DLD1 (cell line): ENCODE measurements around the gene DNAJC24.

Source experiments
- in situ Hi-C: cut with HindIII; loops from 2 replicates; pipeline ENCODE4 v1.10.0; 2017; ENCODE audit warnings: low sequenced_read_pairs

Gene DNAJC24

DNA sequence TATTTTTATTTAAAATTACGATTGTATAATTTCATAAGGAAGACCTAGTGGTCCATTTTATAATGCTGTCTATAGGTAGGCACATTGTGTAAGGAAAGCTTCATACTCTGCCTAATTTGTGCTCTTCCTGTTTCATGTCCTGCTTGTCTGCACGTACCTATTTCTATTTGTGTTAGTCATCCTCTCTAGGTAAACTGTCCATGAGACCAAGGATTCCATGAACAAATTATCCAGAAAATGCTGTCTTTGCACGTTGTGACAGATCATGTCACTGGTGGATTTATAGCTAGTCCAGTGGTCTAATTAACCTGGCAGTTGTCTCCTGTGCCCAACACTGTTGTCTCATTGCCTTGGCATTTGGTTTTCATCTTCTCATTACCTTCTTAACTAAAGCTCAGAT lies 44.7 kb downstream of the DNAJC24 start:
- in situ Hi-C loops = no loop called here

DNA sequence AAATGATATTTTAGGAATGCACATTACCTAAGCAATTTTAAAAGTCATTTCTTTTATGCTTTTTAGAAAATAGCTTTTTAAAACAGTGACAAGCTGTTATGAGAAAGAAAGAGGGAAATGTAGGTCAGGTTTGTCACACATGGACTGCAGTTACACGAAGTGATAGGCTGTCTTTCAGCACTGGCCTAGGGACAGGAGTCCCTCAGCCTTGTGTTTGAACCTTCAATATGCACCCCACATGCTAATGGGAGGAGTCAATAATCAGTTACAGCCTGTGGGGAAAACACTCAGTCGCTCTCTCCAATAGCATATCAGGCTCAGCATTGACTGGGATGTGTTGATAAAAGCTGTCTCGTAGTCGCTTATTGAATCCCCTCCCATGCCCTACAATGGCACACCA lies 45.8 kb downstream of the DNAJC24 start:
- in situ Hi-C loops = no loop called here

DNA sequence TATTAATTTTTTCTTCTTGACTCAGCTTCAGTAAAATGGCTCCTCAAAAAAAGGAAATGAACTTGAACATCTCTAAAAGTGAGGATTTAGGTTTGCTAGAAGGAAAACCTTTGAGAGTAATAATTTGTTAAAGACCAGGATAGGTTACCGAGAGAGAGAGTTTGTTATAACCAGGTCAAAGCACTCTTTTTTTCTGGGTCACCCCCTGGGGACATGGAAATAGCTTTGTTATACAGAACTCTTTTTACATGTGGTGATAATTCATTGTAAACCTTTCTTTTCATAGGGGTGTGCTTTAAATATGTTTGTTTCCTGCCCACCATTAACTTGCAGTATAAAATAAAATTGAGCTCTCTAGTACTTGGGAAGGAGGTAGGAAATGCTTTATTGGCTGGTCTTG lies 47.7 kb downstream of the DNAJC24 start:
- in situ Hi-C loops = no loop called here

DNA sequence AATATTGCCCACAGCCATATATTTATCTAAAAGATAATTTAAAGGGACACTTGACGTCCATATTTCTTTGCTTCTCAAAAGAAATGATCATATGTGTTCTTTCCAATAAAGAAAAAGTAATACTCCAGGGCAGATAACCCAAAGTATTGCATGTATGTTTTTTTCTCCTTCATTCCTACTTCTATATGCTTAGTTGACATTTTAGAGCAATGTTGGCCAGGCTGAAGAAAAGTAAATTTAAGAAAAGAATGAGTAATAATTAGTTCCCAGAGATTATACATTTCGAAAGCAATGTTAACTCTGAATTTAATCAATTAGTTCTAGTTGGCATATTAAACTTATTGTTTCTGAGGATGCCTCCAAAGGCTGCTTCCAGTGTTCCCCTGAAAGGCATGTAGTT lies 48.2 kb downstream of the DNAJC24 start:
- in situ Hi-C loops = no loop called here

DNA sequence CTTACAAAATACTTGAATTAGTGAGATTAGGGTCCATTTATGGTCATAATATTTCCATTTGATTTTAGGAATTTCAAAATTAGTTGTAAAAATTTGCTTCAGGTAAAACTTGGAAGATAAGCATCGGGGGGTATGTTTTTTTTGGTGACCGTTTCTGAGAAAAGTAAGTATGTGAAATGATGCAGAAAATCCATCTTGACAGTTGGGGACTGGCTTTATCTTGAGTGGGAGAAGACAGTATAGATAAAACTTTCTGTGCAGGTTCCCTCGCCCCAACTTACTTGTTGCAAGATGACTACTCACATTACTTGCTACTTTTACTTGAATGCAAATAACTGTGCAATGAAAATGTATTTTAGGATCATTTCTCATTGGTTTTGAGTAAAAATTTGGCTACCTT lies 49.5 kb downstream of the DNAJC24 start:
- in situ Hi-C loops = no loop called here

DNA sequence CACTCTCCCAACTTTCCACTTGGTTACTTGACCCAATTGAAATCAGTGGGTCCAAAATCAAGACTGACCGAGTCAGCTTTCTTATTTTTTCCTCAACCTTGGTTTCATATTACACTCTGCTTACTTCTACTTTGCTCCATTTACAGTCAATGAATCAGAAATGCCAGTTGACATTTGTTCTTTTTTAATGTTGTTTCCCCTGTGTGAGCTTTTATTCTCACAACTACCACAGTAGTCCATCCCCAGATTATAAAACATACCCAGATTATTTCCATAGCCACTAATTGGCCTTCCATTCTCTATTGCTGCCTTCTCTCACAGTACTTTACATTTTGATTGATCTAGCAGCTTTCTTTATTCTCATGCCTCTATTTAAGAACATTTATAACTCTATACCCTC lies 50.0 kb downstream of the DNAJC24 start:
- in situ Hi-C loops = no loop called here

DNA sequence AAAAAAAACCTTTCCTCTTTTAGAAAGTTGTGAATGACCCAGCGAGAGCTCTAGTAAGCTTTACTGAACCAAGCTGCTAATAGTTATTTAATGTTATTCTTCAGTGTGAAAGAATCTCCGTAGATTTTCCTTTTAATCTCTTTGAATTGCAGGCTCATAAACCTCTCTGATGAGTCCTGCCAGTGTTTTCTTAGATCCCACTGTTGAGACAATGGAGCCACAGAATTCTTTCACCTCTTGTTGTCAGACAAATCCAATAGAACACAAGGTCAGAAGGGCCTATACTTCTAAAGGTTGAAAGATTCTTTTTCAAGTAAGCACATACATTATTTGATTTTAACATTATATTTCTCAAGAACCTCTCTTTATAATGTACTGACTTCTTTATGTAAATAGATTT lies 52.2 kb downstream of the DNAJC24 start:
- in situ Hi-C loops = no loop called here

DNA sequence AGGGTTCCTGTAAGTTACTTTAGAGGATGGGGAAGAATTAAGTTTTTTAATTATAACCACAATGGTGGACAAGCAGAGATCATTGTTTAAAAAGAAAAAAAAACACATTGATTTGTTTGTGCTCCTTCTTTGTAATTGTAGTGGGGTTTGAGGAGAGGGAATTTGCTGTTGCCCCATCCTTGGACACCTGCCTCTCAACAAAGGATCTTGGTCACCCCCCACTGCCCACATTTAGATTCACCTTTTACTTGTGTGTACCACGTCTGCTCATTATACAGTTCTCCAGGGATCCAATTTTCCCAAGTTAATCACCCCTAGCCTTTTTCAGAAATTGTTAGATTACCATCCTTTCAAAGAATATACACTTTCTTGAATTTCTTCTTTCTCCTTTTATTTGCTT lies 53.0 kb downstream of the DNAJC24 start:
- in situ Hi-C loops = no loop called here

DNA sequence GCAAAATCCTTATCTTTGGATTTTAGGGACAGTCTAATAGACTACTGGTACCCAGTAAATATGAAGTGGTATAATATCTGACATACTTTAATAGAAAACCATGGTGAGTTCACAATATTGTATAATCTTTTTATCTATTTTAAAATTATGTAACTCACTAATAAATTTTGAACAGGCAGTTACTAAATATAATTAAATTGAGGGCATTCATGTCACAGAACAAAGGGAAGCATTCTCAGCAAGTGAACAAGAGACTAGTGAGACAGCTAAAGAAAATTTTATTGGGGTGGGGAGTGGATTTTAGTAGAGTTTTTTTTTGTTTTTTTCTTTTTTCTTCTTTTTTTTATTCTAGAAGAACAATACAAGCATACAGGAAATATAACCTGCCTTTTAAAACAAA lies 55.0 kb downstream of the DNAJC24 start:
- in situ Hi-C loops = no loop called here

DNA sequence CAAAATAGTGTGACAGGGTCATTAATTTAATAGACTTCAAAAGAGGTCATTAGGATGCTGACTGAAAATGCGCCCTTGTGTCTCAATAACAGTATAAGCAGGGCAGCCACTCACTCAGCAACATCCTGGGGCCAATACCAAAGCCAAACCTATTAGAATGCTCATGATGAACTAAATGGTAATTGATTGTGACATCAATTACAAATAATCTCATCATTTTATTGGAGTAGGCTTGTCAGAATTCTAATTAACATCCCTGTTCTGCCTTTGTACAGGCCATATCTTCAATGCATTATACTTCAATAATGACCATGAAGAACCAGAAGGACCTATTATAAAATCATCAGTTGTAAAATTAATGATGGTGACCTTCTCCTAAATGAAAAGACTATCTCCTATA lies 64.2 kb downstream of the DNAJC24 start:
- in situ Hi-C loops = no loop called here

DNA sequence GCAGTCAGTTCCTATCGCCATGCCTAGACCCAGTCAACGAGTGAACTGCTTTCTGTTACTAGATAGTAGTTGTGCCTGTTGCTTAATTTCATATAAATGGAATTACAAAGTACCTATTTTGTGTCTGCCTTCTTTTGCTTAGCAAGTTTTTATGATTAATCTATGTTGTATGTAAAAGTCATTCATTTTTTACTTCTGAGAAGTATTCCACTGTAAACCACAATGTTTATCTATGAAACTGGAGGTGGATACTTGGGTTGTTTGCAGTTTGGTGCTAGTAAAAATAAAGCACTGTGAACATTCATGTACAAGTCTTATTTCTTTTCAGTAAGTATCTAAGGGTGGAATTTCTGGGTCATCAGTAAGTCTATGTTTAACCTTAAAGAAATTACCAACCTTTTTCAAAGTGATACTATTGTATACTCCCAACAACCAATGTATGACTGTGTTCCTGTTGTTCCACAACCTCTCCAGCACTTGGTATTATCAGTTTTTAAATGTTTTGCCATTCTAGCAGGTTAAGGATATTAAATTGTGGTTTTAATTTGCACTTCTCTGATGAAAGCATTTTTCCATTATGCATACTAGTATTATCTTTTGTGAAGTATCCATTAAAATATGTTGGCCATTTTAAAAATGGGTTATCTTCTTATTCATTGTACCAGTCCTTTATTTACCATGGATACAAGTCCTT lies 68.2 kb downstream of the DNAJC24 start:
- in situ Hi-C loops = no loop called here

DNA sequence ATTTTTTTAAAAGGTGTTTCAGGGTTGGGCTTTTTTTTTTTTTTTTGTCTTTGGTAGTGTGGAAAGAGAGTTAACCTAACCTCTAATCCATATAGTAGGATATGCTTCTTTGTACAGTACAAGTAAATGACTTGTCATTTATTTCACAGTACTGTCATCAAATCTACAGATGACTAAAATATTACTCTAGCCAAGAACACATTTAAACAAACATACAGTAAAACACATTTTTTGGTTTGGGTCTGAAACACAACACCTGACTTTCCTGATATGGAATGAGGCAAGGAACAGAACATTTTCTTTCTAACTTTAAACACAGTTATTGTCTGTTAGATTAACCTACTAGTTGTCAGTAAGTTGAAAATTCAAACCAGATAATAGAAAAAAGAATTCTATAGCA lies 71.6 kb downstream of the DNAJC24 start:
- in situ Hi-C loops = no loop called here

DNA sequence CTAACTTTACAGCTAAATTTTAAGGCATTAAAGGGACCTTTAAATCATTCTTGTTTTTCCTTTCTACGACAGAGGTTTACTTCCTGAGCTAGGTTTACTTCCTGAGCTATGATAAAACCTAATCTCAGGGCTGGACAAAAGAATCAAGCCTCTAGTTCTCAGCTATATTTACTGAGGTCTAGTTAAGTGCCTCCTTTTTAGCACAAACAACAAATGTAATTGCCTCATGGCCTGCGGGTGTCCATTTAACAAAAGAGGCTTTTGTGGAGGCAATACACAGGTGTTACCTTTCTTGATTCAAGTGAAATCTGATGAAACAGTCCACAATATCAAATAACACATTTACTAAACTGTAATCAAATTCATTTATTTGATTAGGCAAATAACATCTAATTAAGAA lies 72.4 kb downstream of the DNAJC24 start:
- in situ Hi-C loops = no loop called here

DNA sequence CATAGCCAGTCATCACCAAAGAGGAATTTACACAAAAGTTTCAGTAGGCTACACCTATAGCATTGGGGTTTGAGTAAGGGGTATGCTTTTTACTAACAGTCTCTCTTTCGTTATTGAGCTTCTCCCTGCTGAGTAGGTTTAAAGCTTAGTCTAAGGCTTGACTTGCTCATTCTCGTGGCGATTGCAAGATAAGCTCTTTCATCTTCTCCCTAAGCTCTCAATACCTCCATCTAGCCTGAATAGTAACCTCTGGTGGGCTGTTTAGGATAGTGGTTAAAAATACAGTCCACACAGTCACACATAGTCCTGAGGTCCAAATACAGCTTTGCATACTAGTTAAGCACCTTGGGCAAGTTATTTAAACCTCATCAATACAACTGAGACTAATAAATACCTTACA lies 74.1 kb downstream of the DNAJC24 start:
- in situ Hi-C loops = no loop called here

DNA sequence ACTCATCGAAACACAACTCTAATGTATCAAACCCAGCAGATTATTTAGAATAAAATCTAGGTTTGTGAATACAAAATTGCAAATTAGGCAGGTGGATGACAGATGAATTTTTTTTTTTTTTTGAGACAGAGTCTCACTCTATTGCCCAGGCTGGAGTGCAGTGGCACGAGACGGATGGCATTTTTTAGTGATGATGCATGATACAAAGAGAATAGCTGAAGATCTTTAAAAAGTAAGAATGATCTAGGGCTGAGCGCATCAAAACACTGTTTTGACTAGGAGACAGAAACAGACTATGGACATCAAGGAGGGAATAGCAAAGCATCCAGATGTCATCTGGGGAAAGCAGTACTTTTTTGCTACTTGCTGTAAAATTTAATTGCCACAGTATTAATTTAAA lies 76.0 kb downstream of the DNAJC24 start:
- in situ Hi-C loops = no loop called here

DNA sequence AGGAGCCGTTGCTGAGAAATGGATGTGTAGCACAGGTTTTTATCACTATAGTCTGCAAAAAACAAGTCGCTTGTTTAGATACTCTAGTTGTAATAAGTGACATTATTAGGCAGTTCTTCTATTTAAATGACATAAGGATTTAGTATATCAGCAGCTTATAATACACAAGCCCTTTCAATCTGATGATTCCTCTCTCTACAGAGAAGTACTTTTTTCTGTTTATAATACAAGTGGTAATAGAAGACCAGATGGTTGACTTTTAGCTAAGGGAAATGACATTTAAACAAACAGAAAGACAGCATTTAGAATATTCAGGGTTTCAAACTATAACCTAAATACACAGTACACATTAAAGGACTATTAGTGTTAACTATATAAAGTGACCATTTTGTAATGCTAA lies 79.4 kb downstream of the DNAJC24 start:
- in situ Hi-C loops = no loop called here

DNA sequence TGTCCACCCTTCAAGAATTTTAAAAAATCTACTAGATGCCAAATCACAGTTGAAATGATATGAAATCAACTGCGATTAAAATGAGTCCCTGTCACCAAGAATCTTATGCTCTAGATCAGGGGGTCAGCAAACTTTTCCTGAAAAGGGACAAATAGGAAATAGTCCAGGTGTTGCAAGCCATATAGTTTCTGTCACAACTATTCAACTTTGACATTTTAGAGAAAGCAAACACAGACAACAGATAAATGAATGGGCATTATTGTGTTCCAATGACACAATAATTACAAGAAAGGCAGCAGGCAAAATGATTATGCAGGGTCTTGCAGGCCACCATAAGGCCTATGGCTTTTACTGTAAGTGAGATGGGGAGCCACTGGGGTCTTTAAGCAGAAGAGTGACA lies 81.2 kb downstream of the DNAJC24 start:
- in situ Hi-C loops = no loop called here

DNA sequence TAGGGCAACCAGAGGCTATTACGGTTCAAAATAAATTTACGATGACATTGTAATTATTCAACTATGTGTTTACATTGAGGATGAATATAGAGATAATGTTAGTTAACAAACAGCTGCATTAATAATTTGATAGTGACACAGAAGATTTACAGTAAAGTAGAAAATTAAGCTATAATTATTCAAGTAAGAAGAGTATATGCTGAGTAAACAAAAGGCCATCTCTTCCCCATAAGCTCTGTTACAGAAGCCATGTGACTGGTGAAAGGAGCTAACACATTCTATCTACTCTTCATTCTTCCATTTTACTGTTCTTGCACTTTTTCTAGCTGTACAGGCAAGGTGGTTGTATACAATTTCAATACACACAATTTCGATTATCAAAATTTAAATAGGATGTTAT lies 85.5 kb downstream of the DNAJC24 start:
- in situ Hi-C loops = no loop called here

DNA sequence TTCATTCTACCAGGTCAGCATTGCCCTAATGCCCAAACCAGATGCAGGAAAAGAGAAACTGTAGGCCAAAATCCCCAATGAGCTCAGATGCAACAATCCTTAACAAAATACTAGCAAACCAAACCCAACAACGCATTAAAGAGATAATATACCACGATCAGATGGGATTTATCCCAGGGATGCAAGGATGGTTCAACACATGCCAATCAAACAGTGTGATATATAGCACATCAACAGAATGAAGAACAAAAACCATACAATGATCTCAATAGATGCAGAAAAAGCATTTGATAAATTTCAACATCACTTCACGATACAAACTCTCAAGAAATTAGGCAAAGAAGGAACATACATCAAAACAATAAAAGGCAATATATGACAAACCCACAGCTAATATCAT lies 94.8 kb downstream of the DNAJC24 start:
- in situ Hi-C loops = no loop called here

DNA sequence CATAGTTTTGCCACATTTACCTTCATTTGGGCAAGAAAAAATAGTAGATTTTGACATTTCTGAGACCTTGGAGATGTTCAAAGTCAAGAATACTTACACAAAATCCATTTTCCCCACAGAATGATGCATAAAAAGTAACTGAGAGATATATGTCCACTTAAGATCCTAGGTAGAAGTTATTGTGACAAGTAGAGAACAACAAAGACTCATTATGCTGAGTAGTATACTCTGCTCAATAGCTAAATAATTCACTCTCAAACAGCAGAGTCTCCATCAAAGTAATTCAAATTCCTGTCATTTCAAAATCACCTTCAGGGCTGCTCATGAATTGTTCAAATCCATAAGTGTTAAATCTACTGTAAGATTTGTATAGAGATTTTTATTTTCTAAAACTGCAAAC lies 104.4 kb downstream of the DNAJC24 start:
- in situ Hi-C loops = no loop called here

DNA sequence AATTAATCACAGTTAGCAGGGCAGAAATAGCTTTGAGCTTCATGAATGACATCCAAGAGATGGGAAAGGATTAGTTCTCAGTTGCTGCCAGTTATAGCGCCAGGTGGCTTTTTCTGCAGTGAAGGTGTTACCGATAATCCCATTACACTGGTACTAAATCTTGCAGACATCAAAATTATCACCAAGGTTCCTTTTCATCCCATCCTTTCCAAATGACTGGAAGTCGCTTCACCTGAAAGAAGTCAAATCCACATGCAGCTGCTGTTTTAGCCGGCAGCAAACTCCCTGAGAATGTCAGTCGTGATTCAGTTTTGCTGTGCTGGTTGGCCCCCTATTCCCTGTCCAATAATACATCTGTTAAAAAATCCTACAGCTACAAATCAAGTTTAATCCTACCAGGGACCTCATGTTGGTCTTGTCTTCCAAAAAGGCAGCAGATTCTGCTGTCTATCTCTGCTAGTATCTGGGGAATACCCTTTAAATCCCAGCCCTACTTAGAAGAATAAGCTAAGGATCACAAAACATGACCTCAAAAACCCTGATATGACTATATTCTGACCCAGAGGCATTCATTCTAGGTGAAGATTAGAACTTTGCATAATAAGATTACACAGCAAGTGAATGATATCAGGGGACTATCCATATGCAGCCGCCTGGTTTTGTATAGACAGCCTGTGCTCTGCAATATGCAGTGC lies 108.0 kb downstream of the DNAJC24 start:
- in situ Hi-C loops = no loop called here

DNA sequence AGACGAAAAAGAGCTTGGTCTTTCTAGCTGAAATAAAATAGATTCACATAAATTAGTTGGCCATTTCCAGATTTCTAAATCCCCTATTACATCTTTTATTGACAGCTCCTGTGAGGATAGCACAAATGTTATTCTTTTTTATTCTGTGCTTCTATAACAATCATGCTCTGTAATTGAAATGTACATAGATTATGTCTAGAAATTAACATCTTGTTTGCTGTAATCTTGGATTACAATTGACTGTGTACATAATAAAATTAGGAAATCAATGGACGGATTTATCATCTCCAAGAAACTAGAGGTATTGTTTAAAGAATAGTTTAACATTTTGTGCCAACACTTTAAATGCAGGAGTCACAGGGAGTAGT lies 108.5 kb downstream of the DNAJC24 start:
- in situ Hi-C loops = no loop called here

DNA sequence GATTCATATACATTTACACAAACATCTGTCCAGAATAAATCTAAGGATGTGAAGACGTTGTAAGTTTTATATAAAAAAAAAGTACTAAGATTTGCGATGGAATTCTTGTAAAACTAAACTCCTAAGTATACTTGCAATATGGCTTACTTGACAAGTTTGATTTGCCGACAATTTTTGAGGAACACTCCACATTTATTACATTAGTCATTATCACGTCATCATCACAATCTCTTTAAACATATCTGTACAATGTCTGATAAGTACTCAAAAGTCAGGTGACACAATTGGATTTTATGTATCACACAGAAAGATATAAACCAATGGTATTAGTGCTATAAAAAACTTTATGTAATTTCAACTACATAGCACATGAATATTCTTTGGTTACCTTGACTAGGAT lies 109.4 kb downstream of the DNAJC24 start:
- in situ Hi-C loops = no loop called here
